Activated CD4-positive, alpha-beta T cell treated with anti-CD3 and anti-CD28 coated beads, Interleukin-2, amount 50 U/mL, for 24 hours (primary cell): ENCODE results near the gene PFKL.

Experiments
- DNase-seq, 2 donors: peaks; one replicate each; pipeline ENCODE4 v3.0.0-alpha.2; 2020; ENCODE audit warnings: low read depth in 1 of 2, low spot score in 1 of 2

The PFKL gene

GRCh38 chr21:44312716-44313115 is 12.9 kb downstream of the PFKL start:
- DNase-seq = no peak

GRCh38 chr21:44313451-44313850 is 13.6 kb downstream of the PFKL start:
- DNase-seq = no peak

DNA sequence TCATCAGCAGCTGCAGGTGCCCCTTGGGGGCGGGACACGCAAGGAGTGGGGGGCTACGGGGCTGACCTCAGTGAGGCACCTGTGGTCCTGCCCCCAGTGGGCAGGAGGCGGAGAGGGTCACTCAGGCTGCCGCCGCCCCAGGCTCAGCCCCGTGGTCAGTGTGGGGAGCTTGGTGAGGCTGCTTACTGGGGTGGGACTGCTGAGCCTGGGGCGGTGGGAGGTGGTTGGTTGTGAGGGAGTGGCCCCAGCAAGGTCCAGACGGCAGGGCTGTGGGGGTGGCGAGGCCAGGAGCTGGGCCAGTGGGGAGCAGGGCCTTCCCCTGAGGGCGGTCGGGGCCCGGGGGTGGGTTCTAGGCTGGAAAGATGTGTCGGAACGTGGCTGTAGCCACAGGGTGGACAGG is 14.3 kb downstream of the PFKL start:
- no peak for DNase-seq

GRCh38 chr21:44314561-44314960 is 14.7 kb downstream of the PFKL start:
- DNase-seq = no peak

DNA sequence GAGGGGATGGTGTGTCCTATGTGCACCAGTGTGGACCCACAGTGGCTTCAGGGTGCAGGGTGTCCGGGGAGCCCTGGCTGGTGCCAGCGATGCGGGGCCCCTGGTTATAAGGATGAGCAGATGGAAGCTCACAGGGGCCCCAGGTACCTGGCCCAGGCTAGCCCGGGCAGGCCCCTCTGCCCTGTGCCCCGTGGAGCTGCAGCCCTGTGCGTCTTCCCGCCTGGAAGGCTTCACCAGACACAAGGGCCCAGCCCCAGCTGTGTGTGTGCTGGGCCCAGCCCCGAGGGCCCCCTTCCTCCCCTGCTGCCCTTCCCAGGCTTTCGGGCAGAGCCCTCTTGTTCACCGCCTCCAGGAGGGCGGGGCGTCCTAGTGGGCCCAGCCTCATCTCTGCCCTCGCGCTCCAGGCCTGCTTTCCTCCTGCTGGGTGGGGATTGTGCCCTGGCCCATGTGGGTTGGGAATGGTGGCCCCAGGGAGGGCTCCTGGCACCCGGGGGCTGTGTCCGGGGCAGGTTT is 15.9 kb downstream of the PFKL start:
- no peak for DNase-seq

GRCh38 chr21:44316277-44316900 is 16.5 kb downstream of the PFKL start:
- no peak for DNase-seq

DNA sequence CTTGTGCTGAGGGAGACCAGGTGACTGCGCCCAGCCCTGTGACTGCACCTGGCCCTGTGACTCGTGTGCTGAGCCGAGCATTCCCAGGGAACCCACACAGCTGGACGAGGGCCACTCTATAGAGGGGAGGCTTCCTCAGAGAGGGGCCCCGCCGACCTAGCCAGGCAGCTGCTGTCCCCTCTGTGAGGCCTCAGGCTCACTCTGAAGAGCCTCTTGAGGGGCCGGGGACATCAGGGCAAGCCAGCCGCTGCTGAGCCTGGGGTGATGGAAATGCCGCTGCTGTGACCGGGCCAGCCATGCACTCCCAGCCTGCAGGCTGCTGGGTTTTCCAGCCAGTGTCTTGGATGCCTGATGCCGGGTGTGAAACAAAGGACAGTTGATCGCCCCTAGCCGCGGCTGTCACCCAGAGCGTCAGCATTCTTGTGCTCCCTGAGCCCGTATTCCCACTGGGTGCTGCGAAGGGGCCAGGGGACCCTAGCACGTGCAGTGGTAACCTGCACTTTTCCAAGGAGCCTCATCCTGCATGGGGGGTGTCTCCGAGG is 17.5 kb downstream of the PFKL start:
- DNase-seq = no peak

DNA sequence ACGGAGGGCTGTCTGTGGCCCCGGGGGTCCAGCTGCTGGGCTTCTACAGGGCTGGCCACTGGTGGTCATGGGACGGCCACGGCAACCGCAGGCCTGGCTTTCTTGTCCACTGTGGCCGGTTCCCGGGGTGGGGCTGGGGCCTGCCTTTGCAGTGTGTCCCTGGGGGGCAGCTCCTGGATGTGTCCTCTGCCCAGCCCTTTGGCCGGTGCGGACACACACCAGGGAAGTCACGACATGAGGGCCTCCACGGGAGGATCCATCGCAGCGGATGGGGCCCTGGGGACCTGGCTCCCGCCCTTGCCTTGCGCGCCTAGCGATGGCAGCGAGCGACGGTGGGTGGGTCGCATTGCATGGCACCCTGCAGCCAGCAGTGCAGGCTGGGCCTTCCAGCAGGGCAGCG is 18.0 kb downstream of the PFKL start:
- no peak for DNase-seq

GRCh38 chr21:44318489-44319285 is 18.8 kb downstream of the PFKL start:
- DNase-seq = no peak

DNA sequence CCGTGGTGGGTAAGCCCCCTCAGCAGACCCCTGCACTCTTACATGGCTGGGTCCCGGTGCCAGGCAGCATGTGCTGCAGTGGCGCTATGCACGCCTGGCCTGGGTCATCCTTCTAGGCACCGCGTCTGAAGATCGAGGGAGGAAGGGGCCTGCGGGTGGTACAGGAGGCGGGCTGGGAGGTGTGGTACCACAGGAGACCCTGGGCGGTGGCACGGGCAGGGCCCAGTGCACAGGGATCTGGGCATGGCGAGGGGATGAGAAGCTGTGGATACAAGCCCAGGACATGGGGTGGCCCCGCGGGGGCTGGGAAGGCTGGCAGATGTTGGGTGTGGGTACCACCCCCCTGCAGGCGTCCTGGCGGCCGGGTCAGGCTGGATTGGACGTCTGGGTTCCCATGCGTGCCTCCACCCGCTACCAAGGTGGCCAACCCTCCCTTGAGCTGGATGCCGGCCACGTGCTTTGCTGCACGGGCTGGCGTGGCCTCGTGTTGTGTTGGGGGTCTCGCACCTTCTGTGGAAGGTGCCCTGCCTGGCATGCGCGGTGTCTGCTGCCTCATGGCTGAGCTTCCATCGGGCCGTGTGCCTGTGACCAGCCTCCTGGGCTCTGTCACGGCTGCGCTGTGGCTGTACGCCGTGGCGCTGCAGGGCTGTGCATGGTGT is 19.7 kb downstream of the PFKL start:
- DNase-seq = no peak

DNA sequence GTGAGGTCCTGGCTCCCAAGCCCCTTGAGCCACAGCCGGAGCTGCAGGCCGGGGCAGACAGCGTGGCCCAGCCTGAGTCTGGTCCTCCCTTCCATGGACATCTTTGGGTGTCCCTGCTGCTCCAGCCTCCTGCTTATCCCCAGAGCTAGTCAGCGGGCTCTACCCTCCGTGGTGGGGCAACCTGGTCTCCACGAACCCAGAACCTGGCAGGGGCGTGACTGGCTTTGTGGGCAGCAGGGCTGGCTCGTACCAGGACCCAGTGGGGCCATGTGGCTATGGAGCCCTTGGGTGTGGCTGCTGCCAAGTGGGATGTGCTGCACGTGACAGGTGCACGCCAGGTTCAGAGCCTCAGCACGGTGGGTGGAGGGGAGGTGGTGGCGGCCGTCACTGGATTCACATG is 21.0 kb downstream of the PFKL start:
- no peak for DNase-seq

GRCh38 chr21:44321846-44322450 is 22.1 kb downstream of the PFKL start:
- DNase-seq = no peak

DNA sequence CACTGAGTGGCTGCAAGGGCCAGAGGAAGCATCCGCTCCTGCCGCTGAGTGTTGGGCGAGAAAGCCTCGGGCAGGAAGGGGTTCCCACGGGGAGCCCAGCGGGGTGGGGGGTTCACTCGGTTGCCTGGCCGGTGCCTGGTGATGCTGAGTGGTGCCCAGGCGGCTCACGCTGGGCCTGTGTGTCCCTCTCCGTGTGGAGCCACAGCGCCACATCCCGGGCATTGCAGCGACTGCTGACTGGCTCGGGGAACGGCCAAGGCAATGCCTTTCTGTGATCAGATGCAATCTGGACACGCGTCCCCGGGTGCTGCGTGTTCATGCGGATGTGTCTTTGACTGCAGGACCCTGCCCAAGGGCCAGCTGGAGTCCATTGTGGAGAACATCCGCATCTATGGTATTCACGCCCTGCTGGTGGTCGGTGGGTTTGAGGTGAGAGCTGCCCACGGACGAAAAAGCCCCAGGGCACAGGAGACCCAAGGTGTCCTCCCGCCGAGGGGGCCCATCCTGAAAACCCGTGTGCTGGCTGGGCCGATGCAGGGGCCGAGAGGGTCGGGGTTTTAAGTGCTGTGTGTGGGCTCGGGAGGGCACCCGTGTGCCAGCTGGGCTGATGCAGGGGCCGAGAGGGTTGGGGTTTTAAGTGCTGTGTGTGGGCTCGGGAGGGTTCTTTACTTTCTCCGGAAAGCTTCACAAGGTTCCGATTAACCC is 22.9 kb downstream of the PFKL start:
- no peak for DNase-seq

- DNase-seq = no peak
These were observed 23.7 kb downstream of the PFKL start for GRCh38 chr21:44323591-44323990.

DNA sequence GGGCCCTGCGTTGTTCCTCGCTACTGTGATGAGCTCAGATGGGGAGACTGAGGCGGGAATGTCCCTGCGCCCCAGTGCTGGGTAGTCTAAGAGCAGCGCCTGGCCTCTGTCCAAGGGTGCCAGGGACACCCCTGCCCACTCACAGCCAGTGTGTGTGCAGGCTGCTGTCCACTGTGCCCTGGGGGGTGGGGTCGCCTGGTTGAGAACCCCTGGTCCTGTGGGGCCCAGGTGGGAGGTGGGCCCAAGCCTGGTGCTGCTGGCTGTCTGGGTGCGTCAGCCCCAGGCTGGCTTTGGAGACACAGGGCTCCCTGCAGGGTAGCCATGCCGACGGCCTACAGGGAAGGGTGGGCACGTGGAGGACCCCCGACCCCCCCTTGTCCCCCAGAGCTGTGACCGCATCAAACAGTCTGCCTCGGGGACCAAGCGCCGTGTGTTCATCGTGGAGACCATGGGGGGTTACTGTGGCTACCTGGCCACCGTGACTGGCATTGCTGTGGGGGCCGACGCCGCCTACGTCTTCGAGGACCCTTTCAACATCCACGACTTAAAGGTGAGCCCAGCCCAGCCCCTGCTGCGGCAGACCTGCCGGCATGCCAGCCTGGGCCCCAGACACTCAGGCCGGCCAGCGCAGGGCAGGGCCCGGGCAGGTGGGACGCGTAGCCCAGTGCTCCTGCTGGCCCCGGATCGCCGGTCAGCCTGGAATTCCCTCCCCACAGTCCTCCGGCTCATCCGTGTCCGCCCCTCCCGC is 24.4 kb downstream of the PFKL start:
- DNase-seq = no peak

DNA sequence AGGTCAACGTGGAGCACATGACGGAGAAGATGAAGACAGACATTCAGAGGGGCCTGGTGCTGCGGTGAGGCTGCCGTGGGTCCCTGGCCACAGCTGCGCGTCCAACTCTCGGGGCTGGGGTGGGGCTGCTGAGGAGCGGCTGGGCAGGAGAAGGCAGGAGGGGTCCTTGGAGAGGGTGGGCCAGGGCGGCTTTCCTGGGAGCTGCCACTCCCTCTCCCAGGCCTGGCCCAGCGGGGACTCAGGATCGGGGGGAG is 24.9 kb downstream of the PFKL start:
- DNase-seq = no peak

GRCh38 chr21:44325386-44326271 is 25.8 kb downstream of the PFKL start:
- no peak for DNase-seq

GRCh38 chr21:44326272-44326647 is 26.4 kb downstream of the PFKL start:
- DNase-seq = no peak
